H1 (cell line): Measurements from ENCODE around the gene ZNF581. TPM values are rescaled to one million over a fixed set of nuclear protein-coding genes. Genes with fewer than 3 reads are reported as not detected.

ENCODE experiments used
- CTCF ChIA-PET: fragments of 300-600 bp; sonication (Branson Sonifier 250); formaldehyde crosslinking; loops from one replicate; lab custom pipeline; 2021; ENCODE audit not compliant: partially characterized antibody; lab: Charles Lee
- POLR2A ChIA-PET: fragments of 300-600 bp; sonication (Branson Sonifier 250); formaldehyde crosslinking; loops from one replicate; lab custom pipeline; 2021; ENCODE audit warnings: inconsistent platforms; ENCODE audit not compliant: partially characterized antibody; lab: Charles Lee
- DNase-seq, 2 experiments: peaks; one replicate each; pipeline versions ENCODE4 v3.0.0 to v3.0.0-alpha.2; 2010 to 2022; ENCODE audit warnings: low spot score in 2 of 2, low read depth in 1 of 2, mixed read lengths in 1 of 2
- FAIRE-seq: peaks from 2 replicates; lab custom pipeline; 2011; peaks lifted over from hg19 to GRCh38; lab: Jason Lieb, UNC
- H2AFZ ChIP-seq: 2 replicates; pipeline ENCODE4 v1.8.1; 2012; ENCODE audit warnings: low read length, inconsistent platforms
- H2AK5ac ChIP-seq: 2 replicates; pipeline ENCODE4 v1.6.1; 2013; ENCODE audit warnings: low read depth, low read length
- H2BK120ac ChIP-seq: replicated peaks from 2 replicates; pipeline ENCODE3; 2013; ENCODE audit warnings: low read depth, low read length, inconsistent platforms
- H2BK12ac ChIP-seq: 2 replicates; pipeline ENCODE4 v1.6.1; 2013; ENCODE audit warnings: low read depth, low read length
- H2BK15ac ChIP-seq: 2 replicates; pipeline ENCODE4 v1.6.1; 2013; ENCODE audit warnings: low read length
- H2BK20ac ChIP-seq: 2 replicates; pipeline ENCODE4 v1.6.1; 2013; ENCODE audit warnings: low read length
- H2BK5ac ChIP-seq: 2 replicates; pipeline ENCODE4 v1.6.1; 2013; ENCODE audit warnings: low read depth, low read length
- H3K14ac ChIP-seq: 2 replicates; pipeline ENCODE4 v1.6.1; 2013; ENCODE audit warnings: inconsistent platforms; ENCODE audit not compliant: insufficient read length
- H3K18ac ChIP-seq: 2 replicates; pipeline ENCODE4 v1.6.1; 2013; ENCODE audit warnings: low read length; ENCODE audit errors: extremely low read depth
- H3K23ac ChIP-seq: 2 replicates; pipeline ENCODE4 v1.6.1; 2013; ENCODE audit warnings: inconsistent platforms; ENCODE audit not compliant: insufficient read length
- H3K23me2 ChIP-seq: 2 replicates; pipeline ENCODE4 v1.6.1; 2013; ENCODE audit warnings: low read depth, low read length
- H3K27ac ChIP-seq: 2 replicates; pipeline ENCODE4 v1.6.1; 2011; ENCODE audit warnings: low read depth, low read length, inconsistent platforms
- H3K27me3 ChIP-seq, 4 experiments: replicated peaks in 1 of 4; 1 replicate in 1 of 4; 2 replicates in 3 of 4; pipeline versions ENCODE4 v1.6.1 to v1.8.1; 2011 to 2013; ENCODE audit warnings: low read length in 3 of 4, mild to moderate bottlenecking in 3 of 4, inconsistent platforms in 2 of 4, mixed read lengths in 2 of 4, moderate library complexity in 1 of 4; ENCODE audit not compliant: control insufficient read depth in 3 of 4, insufficient read depth in 3 of 4; ENCODE audit errors: extremely low read depth in 1 of 4
- H3K36me3 ChIP-seq, 4 experiments: 2 replicates each; pipeline versions ENCODE4 v1.6.1 to v1.8.1; 2011 to 2013; ENCODE audit warnings: mild to moderate bottlenecking in 4 of 4, low read length in 3 of 4, moderate library complexity in 2 of 4, control low read depth in 1 of 4, inconsistent platforms in 1 of 4; ENCODE audit not compliant: insufficient read depth in 4 of 4, control insufficient read depth in 2 of 4
- H3K4ac ChIP-seq: replicated peaks from 2 replicates; pipeline ENCODE3; 2013; ENCODE audit warnings: low read length, low read depth, mixed read lengths, inconsistent platforms; ENCODE audit not compliant: insufficient read length
- H3K4me1 ChIP-seq, 4 experiments: replicated peaks in 1 of 4; 1 replicate in 1 of 4; 2 replicates in 3 of 4; pipeline versions ENCODE4 v1.6.1 to v1.8.1; 2011 to 2013; ENCODE audit warnings: low read length in 3 of 4, inconsistent platforms in 2 of 4, mixed read lengths in 1 of 4; ENCODE audit not compliant: insufficient read depth in 4 of 4, control insufficient read depth in 3 of 4
- H3K4me2 ChIP-seq, 2 experiments: 2 replicates each; pipeline versions ENCODE4 v1.6.1 to v1.8.1; 2011 to 2013; ENCODE audit warnings: low read depth in 2 of 2, low read length in 2 of 2, control low read depth in 1 of 2, inconsistent platforms in 1 of 2, mild to moderate bottlenecking in 1 of 2; ENCODE audit not compliant: insufficient read depth in 1 of 2
- H3K4me3 ChIP-seq, 4 experiments: fragments of 200-600, 300-600 bp in 1 of 4; sonication (generic), shearing (Covaris generic), sonication (Bioruptor Twin) in 1 of 4; 2 replicates each; pipeline versions ENCODE4 v1.5.1 to v1.8.1; 2011 to 2016; ENCODE audit warnings: low read length in 4 of 4, low read depth in 3 of 4, control low read depth in 2 of 4, inconsistent platforms in 2 of 4, mild to moderate bottlenecking in 2 of 4, mixed read lengths in 1 of 4, moderate library complexity in 1 of 4; ENCODE audit not compliant: insufficient read depth in 2 of 4; ENCODE audit errors: extremely low read depth in 1 of 4
- H3K56ac ChIP-seq: replicated peaks from 2 replicates; pipeline ENCODE3; 2013; ENCODE audit warnings: low read depth, mild to moderate bottlenecking, mixed read lengths, low read length, inconsistent platforms; ENCODE audit not compliant: insufficient read length
- H3K79me1 ChIP-seq: 2 replicates; pipeline ENCODE4 v1.6.1; 2013; ENCODE audit warnings: low read depth, low read length, control low read depth
- H3K79me2 ChIP-seq, 2 experiments: 2 replicates each; pipeline versions ENCODE4 v1.6.1 to v1.8.1; 2012 to 2013; ENCODE audit warnings: low read length in 2 of 2, mild to moderate bottlenecking in 2 of 2, inconsistent platforms in 1 of 2; ENCODE audit not compliant: insufficient read depth in 2 of 2, control insufficient read depth in 1 of 2
- H3K9ac ChIP-seq, 4 experiments: replicated peaks in 1 of 4; 1 replicate in 1 of 4; 2 replicates in 3 of 4; pipeline versions ENCODE4 v1.6.1 to v1.8.1; 2011 to 2013; ENCODE audit warnings: low read depth in 3 of 4, low read length in 3 of 4, control low read depth in 2 of 4, mild to moderate bottlenecking in 2 of 4, moderate library complexity in 2 of 4, inconsistent platforms in 1 of 4; ENCODE audit errors: extremely low read depth in 1 of 4
- H3K9me3 ChIP-seq, 2 experiments: 2 replicates each; pipeline versions ENCODE4 v1.6.1 to v1.8.1; 2012 to 2013; ENCODE audit warnings: mild to moderate bottlenecking in 2 of 2, moderate library complexity in 2 of 2, control low read depth in 1 of 2, inconsistent platforms in 1 of 2, low read depth in 1 of 2, low read length in 1 of 2, mixed read lengths in 1 of 2; ENCODE audit not compliant: insufficient read depth in 2 of 2
- H4K20me1 ChIP-seq, 2 experiments: replicated peaks in 1 of 2; 2 replicates each; pipeline versions ENCODE3 to v1.8.1; 2011 to 2013; ENCODE audit warnings: inconsistent platforms in 2 of 2, low read length in 2 of 2, mild to moderate bottlenecking in 1 of 2; ENCODE audit not compliant: insufficient read depth in 2 of 2, control insufficient read depth in 1 of 2
- H4K5ac ChIP-seq: 2 replicates; pipeline ENCODE4 v1.6.1; 2013; ENCODE audit warnings: low read length, low read depth, mixed read lengths, inconsistent platforms; ENCODE audit not compliant: insufficient read length
- H4K8ac ChIP-seq: 2 replicates; pipeline ENCODE4 v1.8.0; 2013; ENCODE audit warnings: mild to moderate bottlenecking, moderate library complexity, low read length, inconsistent platforms; ENCODE audit not compliant: insufficient read depth; ENCODE audit errors: extremely low read depth
- H4K91ac ChIP-seq: replicated peaks from 2 replicates; pipeline ENCODE3; 2013; ENCODE audit warnings: low read length, mixed read lengths, inconsistent platforms; ENCODE audit not compliant: insufficient read length
- CEBPB ChIP-seq: IDR thresholded peaks from 2 replicates; pipeline ENCODE4 v1.6.1; 2012; ENCODE audit warnings: low read depth, low read length
- PHF8 ChIP-seq: fragments of 200-600 bp; sonication (generic); conservative IDR thresholded peaks from 2 replicates; pipeline ENCODE4 v1.7.1; 2012; ENCODE audit warnings: low read depth, mild to moderate bottlenecking, inconsistent platforms, low read length, moderate library complexity
- POLR2A ChIP-seq, 2 experiments: IDR thresholded peaks; 1 replicate in 1 of 2; 2 replicates in 1 of 2; pipeline ENCODE4 v1.6.1; 2011; ENCODE audit warnings: low read depth in 2 of 2, low read length in 2 of 2, mild to moderate bottlenecking in 2 of 2; ENCODE audit errors: control extremely low read depth in 1 of 2
- POLR2AphosphoS5 ChIP-seq: IDR thresholded peaks from 2 replicates; pipeline ENCODE4 v1.6.1; 2011; ENCODE audit warnings: low read depth, low read length
- RXRA ChIP-seq: IDR thresholded peaks from 2 replicates; pipeline ENCODE4 v1.6.1; 2011; ENCODE audit warnings: low read depth, mild to moderate bottlenecking, low read length, moderate library complexity; ENCODE audit not compliant: insufficient read depth
- SIRT6 ChIP-seq: IDR thresholded peaks from one replicate; pipeline ENCODE4 v1.7.1; 2012; ENCODE audit warnings: low read length, inconsistent platforms
- SP1 ChIP-seq: IDR thresholded peaks from 2 replicates; pipeline ENCODE4 v1.6.1; 2011; ENCODE audit warnings: low read depth, low read length
- SP2 ChIP-seq: IDR thresholded peaks from 2 replicates; pipeline ENCODE4 v1.6.1; 2012; ENCODE audit warnings: mild to moderate bottlenecking, low read length, inconsistent platforms
- SP4 ChIP-seq: IDR thresholded peaks from 2 replicates; pipeline ENCODE4 v1.6.1; 2012; ENCODE audit warnings: low read length, inconsistent platforms
- TAF1 ChIP-seq: IDR thresholded peaks from 2 replicates; pipeline ENCODE4 v1.6.1; 2011; ENCODE audit warnings: mild to moderate bottlenecking, low read depth, low read length
- TAF7 ChIP-seq: optimal IDR thresholded peaks from 2 replicates; pipeline ENCODE3; 2011; ENCODE audit warnings: low read depth, mild to moderate bottlenecking, inconsistent platforms, low read length, moderate library complexity, borderline replicate concordance
- TBP ChIP-seq: IDR thresholded peaks from 2 replicates; pipeline ENCODE4 v1.6.1; 2011; ENCODE audit warnings: low read depth, low read length, improper control_type of control experiment
- WGBS, 2 experiments: shearing (Covaris generic) in 1 of 2; methylation state at CpG; one replicate each; pipeline versions ENCODE4 v1.1.6 to v1.1.7; 2013 to 2015; ENCODE audit warnings: low lambda C conversion rate in 2 of 2, mixed read lengths in 2 of 2, inconsistent platforms in 1 of 2, low coverage in 1 of 2, missing lambda C conversion rate in 1 of 2; ENCODE audit not compliant: insufficient replicate concordance in 2 of 2, insufficient coverage in 1 of 2, insufficient read length in 1 of 2; ENCODE audit errors: extremely low coverage in 1 of 2, missing lambda C conversion rate in 1 of 2; 5-methylcytosine and 5-hydroxymethylcytosine counted together
- polyA plus RNA-seq, 7 experiments: library from polyadenylated mRNA; depleted of rRNA in 3 of 7; stranded (reverse) in 5 of 7; unstranded in 2 of 7; fragments of >200 nt in 5 of 7; fragments of 200-250 nt in 2 of 7; gene quantifications; 1 replicate in 5 of 7; 2 replicates in 1 of 7; 4 replicates in 1 of 7; pipeline versions ENCODE4 v1.2.1 to v1.2.3, GENCODE V29; 2011 to 2013; ENCODE audit warnings: missing spikeins in 2 of 7, mixed read lengths in 2 of 7
- total RNA-seq: library from RNA; stranded (reverse); fragmentation: NEBNext Ultra II Directional; extraction: Animal tissue kit (Norgen Biotek cat#: 25700); gene quantifications from 2 replicates; pipeline ENCODE4 v1.2.1, GENCODE V29; 2021

Gene ZNF581
- total and polyA plus RNA-seq, 2 of the 8 experiments (the other 6 are each of a cell fraction or from before 2014, with no cell fraction given): 73.0 to 76.1 TPM

- H2BK5ac ChIP-seq: peak overlapping the region; percentile 66; the same call in 1 of the 2 replicates
- no peak for TF ChIP-seq CEBPB
- TF ChIP-seq POLR2A (IDR thresholded peaks at IDR 0.05; ENCODE audit: control extremely low read depth in 1 of 2, low read depth in 2 of 2, low read length in 2 of 2): peak; percentile 2 to 71; a peak in 1 of 3 replicates
- peak; percentile 38 for TF ChIP-seq TAF7
- TF ChIP-seq TAF1: peak; percentile 46; the same call in 1 of the 2 replicates
- TF ChIP-seq TBP: peak; percentile 50; the same call in 1 of the 2 replicates
- TF ChIP-seq PHF8: peak; percentile 83
- peak; percentile 65; the same call in 1 of the 2 replicates for TF ChIP-seq SP4
- peak; percentile 16; the same call in 1 of the 2 replicates for TF ChIP-seq POLR2AphosphoS5
- no peak for TF ChIP-seq SP2
- TF ChIP-seq SP1: peak; percentile 37; the same call in 1 of the 2 replicates
- TF ChIP-seq RXRA: no peak
- TF ChIP-seq SIRT6: no peak
- TF ChIP-seq, all 59 proteins: peak for 8
- Histone ChIP-seq H3K9ac (peak overlapping the region; percentile 57 to 100 (median 84)), H3K79me2 (peaks cover 0 to 3% of the 10 kb centered on the region in 2 experiments; a peak in 2 of 4 replicates), H2BK20ac (0 out of 2 replicates have a peak overlapping the region, but pooled peaks have one; percentile 48), H2AFZ (no peak overlapping the region), H2AK5ac (0 out of 2 replicates have a peak overlapping the region, but pooled peaks have one; percentile 16), H2BK15ac (0 out of 2 replicates have a peak overlapping the region, but pooled peaks have one; percentile 88), H3K4me3 (peak overlapping the region; percentile 78 to 95 (median 86)), H3K18ac (no peak overlapping the region; the same call in 1 of the 2 replicates), H4K91ac (peak overlapping the region; percentile 63), H3K79me1 (peaks cover 3% of the 10 kb centered on the region), H4K8ac (peak overlapping the region; percentile 90; the same call in 1 of the 2 replicates), H3K4me1 (peaks cover 0 to 14% (median 6%) of the 10 kb centered on the region in 4 experiments; a peak in 5 of 7 replicates), H3K4ac (no peak overlapping the region), H3K9me3 (no peaks in the 10 kb centered on the region), H2BK12ac (peak overlapping the region; percentile 63; the same call in 1 of the 2 replicates), H3K23ac (no peak overlapping the region), H3K4me2 (peak overlapping the region; percentile 72 to 95), H3K27ac (peak overlapping the region; percentile 100), H3K14ac (no peak overlapping the region), H3K36me3 (peaks cover 0 to 10% (median 8%) of the 10 kb centered on the region in 4 experiments; a peak in 3 of 8 replicates), H4K20me1 (peaks cover 0 to 2% of the 10 kb centered on the region in 2 experiments), H2BK120ac (no peak overlapping the region), H3K23me2 (peaks cover 10% of the 10 kb centered on the region; the same call in 1 of the 2 replicates), H3K27me3 (0 out of 7 replicates have a peak, but pooled peaks cover 0 to 1% (median 0%) of the 10 kb centered on the region in 4 experiments), H4K5ac (peak overlapping the region; percentile 63), H3K56ac (peak overlapping the region; percentile 65)
- DNase-seq: peak; percentile 96 to 99
- peak; percentile 93 for FAIRE-seq
- CTCF ChIA-PET: interaction anchor here (0.6 to 2.7 kb wide), 6 partner anchors 11 to 154 kb away, joined by 3 to 12 read pairs (median 3); no protein-coding TSS in a partner anchor
- 18% methylated on average over 8 of the region's 26 CpGs; no CpG with 5 or more reads in 1 of the 2 experiments for WGBS, 2 experiments
- POLR2A ChIA-PET: interaction anchor here (0.6 to 3.7 kb wide), 41 partner anchors 11 to 452 kb away, joined by 3 to 42 read pairs (median 4); partner anchors contain the start of genes HSPBP1, NAT14, TMEM238 and U2AF2
Measured at GRCh38 chr19:55598719-55599467, 44.6 kb upstream of the ZNF581 start.
